ENCODE data around the gene CKS1B.
A peak's percentile ranks its signal among the peaks of the same experiment; 100 is the strongest.

Gene CKS1B

DNA sequence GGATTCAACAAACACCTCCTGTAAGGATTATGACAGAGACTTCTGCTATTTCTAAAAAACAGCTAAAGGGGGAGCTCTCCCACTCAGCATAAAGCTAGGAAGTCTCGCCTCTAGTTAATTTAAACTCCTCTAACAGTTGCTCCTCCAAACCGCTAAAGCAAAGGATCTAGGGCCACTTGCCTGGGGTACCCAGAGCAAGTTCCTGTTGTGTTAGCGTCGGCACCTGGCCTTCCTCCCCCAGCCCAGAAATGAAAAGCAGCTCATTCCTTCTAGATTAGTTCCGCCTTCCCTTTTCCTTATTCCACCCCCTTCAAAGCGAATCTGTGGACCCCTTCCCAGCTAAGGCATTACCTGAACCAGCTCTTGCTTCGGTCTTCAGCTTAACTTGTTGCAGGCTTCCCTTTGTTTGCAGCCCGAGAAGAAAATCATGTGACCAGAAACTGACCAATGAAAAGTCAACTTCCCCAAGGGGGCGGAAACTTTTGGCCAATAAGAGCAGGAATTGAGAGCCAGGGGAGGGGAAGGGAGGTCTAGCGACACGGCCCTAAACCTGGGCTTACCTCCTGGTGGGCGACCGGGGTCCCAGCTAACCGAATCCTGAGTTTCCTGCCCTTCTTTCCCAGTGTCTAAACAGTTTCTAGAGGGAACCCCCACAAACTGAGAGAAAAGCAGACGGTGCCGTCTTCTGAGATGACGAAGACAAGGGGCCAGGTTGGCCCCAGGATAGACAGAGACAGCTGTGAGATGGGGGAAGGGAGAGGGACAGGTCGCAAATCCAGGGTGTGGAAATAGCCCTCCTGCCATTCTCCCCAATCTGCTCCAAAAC, 18.6 kb upstream of the CKS1B start, which contains the start of gene PBXIP1:
Gene PBXIP1 (minus strand): TSS at position 382 of the 826 bp plus-strand sequence. CDS start 2,378 bp downstream, outside the sequence.
- H3K27ac ChIP-seq = peak within 1 kb of the TSS; percentile 80 to 84
- peak; percentile 91 for DNase-seq (ENCODE audit: low spot score)
- TF ChIP-seq, protein P1, sequence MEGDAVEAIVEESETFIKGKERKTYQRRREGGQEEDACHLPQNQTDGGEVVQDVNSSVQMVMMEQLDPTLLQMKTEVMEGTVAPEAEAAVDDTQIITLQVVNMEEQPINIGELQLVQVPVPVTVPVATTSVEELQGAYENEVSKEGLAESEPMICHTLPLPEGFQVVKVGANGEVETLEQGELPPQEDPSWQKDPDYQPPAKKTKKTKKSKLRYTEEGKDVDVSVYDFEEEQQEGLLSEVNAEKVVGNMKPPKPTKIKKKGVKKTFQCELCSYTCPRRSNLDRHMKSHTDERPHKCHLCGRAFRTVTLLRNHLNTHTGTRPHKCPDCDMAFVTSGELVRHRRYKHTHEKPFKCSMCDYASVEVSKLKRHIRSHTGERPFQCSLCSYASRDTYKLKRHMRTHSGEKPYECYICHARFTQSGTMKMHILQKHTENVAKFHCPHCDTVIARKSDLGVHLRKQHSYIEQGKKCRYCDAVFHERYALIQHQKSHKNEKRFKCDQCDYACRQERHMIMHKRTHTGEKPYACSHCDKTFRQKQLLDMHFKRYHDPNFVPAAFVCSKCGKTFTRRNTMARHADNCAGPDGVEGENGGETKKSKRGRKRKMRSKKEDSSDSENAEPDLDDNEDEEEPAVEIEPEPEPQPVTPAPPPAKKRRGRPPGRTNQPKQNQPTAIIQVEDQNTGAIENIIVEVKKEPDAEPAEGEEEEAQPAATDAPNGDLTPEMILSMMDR (IDR thresholded peaks at IDR 0.05) = no peak
- H3K4me3 ChIP-seq = peak within 1 kb of the TSS; percentile 72

DNA sequence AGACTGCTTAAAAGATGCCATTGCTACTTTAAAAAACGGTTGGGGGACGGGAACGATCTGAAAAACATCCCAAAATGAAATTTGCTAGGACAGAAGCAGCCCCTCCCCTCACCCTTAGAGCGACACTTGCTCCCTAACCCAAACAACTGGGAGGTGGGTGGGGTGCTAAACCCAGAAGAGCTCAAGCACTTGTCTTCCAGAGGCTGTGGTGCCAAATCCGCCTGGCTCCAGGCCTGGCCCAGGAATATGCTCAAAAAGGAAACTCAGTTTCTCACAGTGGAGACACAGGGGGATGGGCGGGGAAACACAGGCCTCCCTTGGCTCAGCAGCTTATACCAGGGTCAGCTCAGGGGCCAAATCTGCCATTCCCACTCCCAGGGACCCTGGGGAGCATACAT, 17.9 kb upstream of the CKS1B start:
- no peak for DNase-seq (ENCODE audit: low spot score)
- Histone ChIP-seq H3K4me3 (peak overlapping the region; percentile 72), H3K27ac (peak overlapping the region; percentile 80 to 84)
- TF ChIP-seq, protein P1 (IDR thresholded peaks at IDR 0.05) = no peak

DNA sequence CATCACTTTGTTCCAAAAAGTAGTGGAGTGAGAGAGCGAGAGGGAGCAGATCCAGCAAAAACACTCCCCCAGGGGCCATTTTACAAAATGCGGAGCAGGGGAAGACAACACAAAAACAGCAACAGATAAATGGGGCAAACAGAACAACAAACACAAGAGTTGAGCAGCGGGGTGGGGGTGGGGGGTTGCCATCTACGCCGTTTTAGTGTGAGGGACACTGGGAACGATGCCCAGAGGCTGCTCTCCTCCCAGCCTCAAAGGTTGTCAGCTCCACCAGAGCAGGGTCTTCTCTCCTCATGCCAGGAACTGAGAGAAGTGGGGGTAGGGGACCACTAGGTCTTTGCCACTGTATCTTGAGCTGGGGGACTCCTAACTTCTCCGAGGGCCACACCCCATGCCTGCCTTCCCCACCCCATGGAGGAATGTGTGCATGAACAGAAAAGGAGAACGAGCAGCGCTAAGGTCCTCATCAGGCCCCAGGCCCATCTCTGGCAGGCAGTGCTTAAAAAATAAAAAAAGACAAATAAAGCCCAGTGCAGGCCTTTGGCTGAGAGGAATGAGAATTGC, 17.3 kb upstream of the CKS1B start:
- Histone ChIP-seq H3K27ac (peak overlapping the region; percentile 80 to 84), H3K4me3 (peak overlapping the region; percentile 72)
- DNase-seq (ENCODE audit: low spot score) = no peak
- TF ChIP-seq, protein P1 (IDR thresholded peaks at IDR 0.05) = no peak

DNA sequence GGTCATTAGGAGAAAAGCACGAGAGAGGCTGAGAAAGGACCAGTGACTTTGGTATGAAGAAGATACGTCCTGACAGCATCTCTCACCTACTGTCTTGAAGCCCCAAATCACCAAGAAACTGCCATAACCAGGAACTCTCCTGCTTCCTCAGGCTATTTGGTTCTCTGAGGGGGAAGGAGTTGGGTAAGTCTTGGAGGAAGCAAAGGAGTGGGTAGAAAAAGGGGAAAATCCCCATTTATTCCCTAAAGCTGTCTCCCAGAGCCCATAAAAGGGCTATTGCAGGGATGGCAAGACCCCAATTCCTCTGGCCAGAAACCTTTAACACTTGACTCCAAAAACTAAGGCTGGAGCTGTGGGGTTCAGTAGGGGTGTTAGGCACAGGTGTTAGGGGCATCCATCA, 16.4 kb upstream of the CKS1B start:
- no peak for DNase-seq (ENCODE audit: low spot score)
- no peak overlapping the region for H3K27ac ChIP-seq
- TF ChIP-seq, protein P1 (IDR thresholded peaks at IDR 0.05) = no peak
- no peak overlapping the region for H3K4me3 ChIP-seq

DNA sequence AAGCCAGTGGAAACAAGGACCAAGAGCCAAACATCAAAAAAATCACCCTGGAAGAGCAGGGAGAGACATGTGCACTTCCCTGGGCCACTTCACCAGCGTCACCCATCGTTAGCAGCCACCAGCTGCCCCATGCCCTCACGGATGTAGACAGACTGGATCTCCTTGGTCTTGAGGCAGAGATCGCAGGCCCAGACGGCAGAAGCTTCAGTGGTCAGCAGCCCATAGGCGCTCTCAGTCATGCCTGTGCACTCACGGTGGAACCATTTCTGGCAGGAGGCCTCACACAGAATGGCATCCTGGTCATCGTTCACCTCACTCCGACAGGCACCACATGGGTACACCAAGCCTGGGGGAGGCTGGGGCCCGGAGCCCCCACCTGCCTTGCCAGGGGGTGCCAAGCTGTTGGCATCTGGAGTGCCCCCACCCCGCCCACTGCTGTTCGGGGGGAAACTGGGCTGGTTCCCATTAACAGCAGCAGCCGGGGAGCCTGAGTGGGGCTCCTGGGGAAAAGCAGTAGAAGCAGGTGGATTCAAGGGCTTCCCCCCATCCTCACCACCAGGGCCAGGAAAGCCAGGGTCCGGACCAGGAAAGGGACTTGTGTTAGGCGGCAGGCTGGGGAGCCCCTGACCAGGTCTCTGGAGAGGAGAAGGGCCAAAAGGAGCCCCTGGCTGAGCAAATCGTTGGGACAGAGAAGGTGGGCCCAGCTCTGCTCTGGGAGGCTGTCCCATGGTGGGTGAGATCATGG, 15.6 kb upstream of the CKS1B start:
- DNase-seq (ENCODE audit: low spot score) = no peak
- Histone ChIP-seq H3K4me3 (no peak overlapping the region), H3K27ac (peak overlapping the region in 1 of 2 donors; percentile 25)
- TF ChIP-seq, protein P1 (IDR thresholded peaks at IDR 0.05) = no peak

DNA sequence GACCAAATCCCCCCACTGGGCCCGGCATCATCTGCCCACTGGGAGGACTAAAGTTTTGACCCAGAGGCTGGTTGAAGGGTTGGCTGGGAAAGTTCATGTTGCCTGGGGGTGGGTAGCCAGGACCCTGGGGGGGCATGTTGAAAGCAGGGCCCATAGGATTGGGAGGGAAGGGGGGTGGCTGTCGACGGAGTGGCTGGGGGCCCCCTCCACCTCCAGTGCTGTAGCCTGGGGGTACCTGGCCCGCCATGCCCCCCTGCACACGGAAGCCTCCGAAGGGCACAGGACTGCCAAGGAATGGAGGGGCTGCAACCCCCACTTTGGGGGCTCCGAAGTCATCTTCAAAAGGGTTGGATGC, 15.1 kb upstream of the CKS1B start:
- H3K4me3 ChIP-seq = no peak overlapping the region
- no peak for DNase-seq (ENCODE audit: low spot score)
- H3K27ac ChIP-seq = peak overlapping the region in 1 of 2 donors; percentile 25
- TF ChIP-seq, protein P1 (IDR thresholded peaks at IDR 0.05) = no peak

Data from coronary artery (tissue), 2 donors.